Testis (tissue), 3 donors: ENCODE measurements around the gene REXO5. TPM values are rescaled to one million over a fixed set of nuclear protein-coding genes. Genes with fewer than 3 reads are reported as not detected.

Experiments
- DNase-seq: peaks from one replicate; pipeline ENCODE4 v3.0.0-alpha.2; 2019
- H3K27ac ChIP-seq, 2 donors: fragments of 200-600 bp; sonication (generic); one replicate each; pipeline ENCODE4 v1.5.1; 2019
- H3K27me3 ChIP-seq: fragments of 200-600 bp; sonication (generic); one replicate; pipeline ENCODE4 v1.5.1; 2019
- H3K36me3 ChIP-seq: fragments of 200-600 bp; sonication (generic); one replicate; pipeline ENCODE4 v1.5.1; 2017; ENCODE audit warnings: low read depth; ENCODE audit errors: missing control alignments
- H3K4me1 ChIP-seq: fragments of 200-600 bp; sonication (generic); one replicate; pipeline ENCODE4 v1.5.1; 2019
- H3K4me3 ChIP-seq, 2 donors: fragments of 200-600 bp; sonication (generic); one replicate each; pipeline ENCODE4 v1.5.1; 2017 to 2019
- H3K9me3 ChIP-seq: fragments of 200-600 bp; sonication (generic); one replicate; pipeline ENCODE4 v1.5.1; 2017
- CTCF ChIP-seq, 3 experiments: fragments of 450-650 bp in 2 of 3; fragments of 200-600 bp in 1 of 3; sonication (generic) in 1 of 3; IDR thresholded peaks; one replicate each; pipeline ENCODE4 v1.5.1; 2016 to 2019; ENCODE audit warnings: antibody characterized with exemption in 3 of 3, mild to moderate bottlenecking in 2 of 3, moderate library complexity in 1 of 3
- POLR2A ChIP-seq: fragments of 450-650 bp; IDR thresholded peaks from one replicate; pipeline ENCODE4 v1.6.1; 2017; ENCODE audit warnings: antibody characterized with exemption, mild to moderate bottlenecking, moderate library complexity
- WGBS, 2 donors: methylation state at CpG; one replicate each; pipeline ENCODE4 v1.1.5; 2018; 5-methylcytosine and 5-hydroxymethylcytosine counted together
- intact Hi-C: fragments of 100-400 bp; cut with DNase I; formaldehyde crosslinking; loops from one replicate; pipeline ENCODE4 v1.15.1; 2023; ENCODE audit warnings: low total_unique reads
- polyA plus RNA-seq: library from polyadenylated mRNA; stranded (reverse); fragments of 350-450 nt; fragmentation: Illumina TruSeq; extraction: RNeasy Lipid Tissue Mini Kit (QIAGEN cat#74804); gene quantifications from one replicate; pipeline ENCODE4 v1.2.3, GENCODE V29; 2014; ENCODE audit warnings: low read depth, low replicate concordance; ENCODE audit not compliant: insufficient read depth
- total RNA-seq, 2 donors: library from RNA; depleted of rRNA; stranded (reverse); fragments of >200 nt; gene quantifications; one replicate each; pipeline ENCODE4 v1.2.3, GENCODE V29; 2016

Gene REXO5
- total and polyA plus RNA-seq, 3 donors from 2014 or later: 228 to 991 (median 234) TPM

- no peak for DNase-seq
- Histone ChIP-seq H3K27me3 (no peaks in the 10 kb centered on the region), H3K27ac (peak overlapping the region in 1 of 2 donors; percentile 41), H3K9me3 (no peaks in the 10 kb centered on the region), H3K4me1 (peaks cover 37% of the 10 kb centered on the region), H3K4me3 (no peak overlapping the region), H3K36me3 (no peaks in the 10 kb centered on the region)
- intact Hi-C loops: no loop called here
- TF ChIP-seq CTCF (IDR thresholded peaks at IDR 0.05) (no peak), POLR2A (no peak)
- WGBS, 2 donors: 59 to 62% methylated on average over 2 of the region's 2 CpGs
Measured at GRCh38 chr16:20870122-20870820, 63.9 kb downstream of the REXO5 start.

GRCh38 chr16:20871258-20871657, 64.9 kb downstream of the REXO5 start:
- no peak for DNase-seq
- Histone ChIP-seq H3K27me3 (no peaks in the 10 kb centered on the region), H3K36me3 (no peaks in the 10 kb centered on the region), H3K9me3 (no peaks in the 10 kb centered on the region), H3K4me3 (no peak overlapping the region), H3K4me1 (peaks cover 33% of the 10 kb centered on the region), H3K27ac (peak overlapping the region in 1 of 2 donors; percentile 41)
- TF ChIP-seq CTCF (IDR thresholded peaks at IDR 0.05) (no peak), POLR2A (no peak)
- WGBS, 2 donors: 54 to 79% methylated on average over 2 of the region's 2 CpGs
- intact Hi-C loops: no loop called here

- H3K27me3 ChIP-seq: no peaks in the 10 kb centered on the region
- intact Hi-C loops: no loop called here
- no peaks in the 10 kb centered on the region for H3K36me3 ChIP-seq
- peaks cover 27% of the 10 kb centered on the region for H3K4me1 ChIP-seq
- WGBS, 2 donors: 77 to 86% methylated on average over 9 of the region's 9 CpGs
- H3K4me3 ChIP-seq: no peak overlapping the region
- DNase-seq: no peak
- no peak for TF ChIP-seq POLR2A
- peak overlapping the region in 1 of 2 donors; percentile 41 for H3K27ac ChIP-seq
- no peaks in the 10 kb centered on the region for H3K9me3 ChIP-seq
Measured at GRCh38 chr16:20871941-20872815, 65.9 kb downstream of the REXO5 start.

- WGBS, 2 donors: 88 to 94% methylated on average over 3 of the region's 3 CpGs
- Histone ChIP-seq H3K9me3 (no peaks in the 10 kb centered on the region), H3K27me3 (no peaks in the 10 kb centered on the region), H3K4me1 (peaks cover 24% of the 10 kb centered on the region), H3K36me3 (no peaks in the 10 kb centered on the region), H3K4me3 (no peak overlapping the region), H3K27ac (no peak overlapping the region)
- DNase-seq: no peak
- no peak for TF ChIP-seq CTCF (IDR thresholded peaks at IDR 0.05)
- intact Hi-C loops: no loop called here
Measured at GRCh38 chr16:20873331-20873730, 67.0 kb downstream of the REXO5 start.

- intact Hi-C loops: no loop called here
- Histone ChIP-seq H3K27ac (no peak overlapping the region), H3K9me3 (no peaks in the 10 kb centered on the region), H3K4me3 (no peak overlapping the region), H3K4me1 (peaks cover 16% of the 10 kb centered on the region), H3K36me3 (no peaks in the 10 kb centered on the region), H3K27me3 (no peaks in the 10 kb centered on the region)
- TF ChIP-seq CTCF (IDR thresholded peaks at IDR 0.05): no peak
- no peak for TF ChIP-seq POLR2A
- 64 to 93% methylated on average over 4 of the region's 4 CpGs for WGBS, 2 donors
- DNase-seq: no peak
Measured at GRCh38 chr16:20874088-20874581, 67.8 kb downstream of the REXO5 start.
